H9 (cell line): Measurements from ENCODE around the gene GCHFR. TPM values are rescaled to one million over a fixed set of nuclear protein-coding genes. Genes with fewer than 3 reads are reported as not detected.

ENCODE experiments used
- DNase-seq: peaks from one replicate; pipeline ENCODE4 v3.0.0-alpha.2; 2017
- H2AFZ ChIP-seq: one replicate; pipeline ENCODE4 v1.6.1; 2013; ENCODE audit warnings: mild to moderate bottlenecking, low read length, control low read depth, moderate library complexity
- H2AK5ac ChIP-seq: 2 replicates; pipeline ENCODE4 v1.6.1; 2013; ENCODE audit warnings: low read length, control low read depth, mixed read lengths; ENCODE audit not compliant: insufficient read length
- H2BK120ac ChIP-seq: one replicate; pipeline ENCODE4 v1.6.1; 2013; ENCODE audit warnings: low read depth, mild to moderate bottlenecking, low read length, control low read depth, inconsistent platforms; ENCODE audit not compliant: poor library complexity, severe bottlenecking
- H2BK12ac ChIP-seq: 2 replicates; pipeline ENCODE4 v1.6.1; 2013; ENCODE audit warnings: low read length, control low read depth, mixed read lengths, low read depth; ENCODE audit not compliant: insufficient read length
- H2BK15ac ChIP-seq: 2 replicates; pipeline ENCODE4 v1.6.1; 2013; ENCODE audit warnings: low read depth, low read length, control low read depth
- H2BK20ac ChIP-seq: one replicate; pipeline ENCODE4 v1.6.1; 2013; ENCODE audit warnings: low read depth, mild to moderate bottlenecking, low read length, control low read depth, inconsistent platforms; ENCODE audit not compliant: poor library complexity, severe bottlenecking
- H2BK5ac ChIP-seq: 2 replicates; pipeline ENCODE4 v1.6.1; 2013; ENCODE audit warnings: low read length, control low read depth, mixed read lengths; ENCODE audit not compliant: insufficient read length
- H3K14ac ChIP-seq: 2 replicates; pipeline ENCODE4 v1.6.1; 2013; ENCODE audit warnings: low read length, control low read depth; ENCODE audit not compliant: insufficient read depth
- H3K18ac ChIP-seq: 2 replicates; pipeline ENCODE4 v1.6.1; 2013; ENCODE audit warnings: low read depth, mild to moderate bottlenecking, mixed read lengths, low read length, control low read depth; ENCODE audit not compliant: insufficient read length
- H3K23ac ChIP-seq: 2 replicates; pipeline ENCODE4 v1.6.1; 2013; ENCODE audit warnings: low read length, control low read depth, mixed read lengths, low read depth; ENCODE audit not compliant: insufficient read length
- H3K23me2 ChIP-seq: 2 replicates; pipeline ENCODE4 v1.6.1; 2013; ENCODE audit warnings: low read depth, mild to moderate bottlenecking, mixed read lengths, low read length, control low read depth; ENCODE audit not compliant: insufficient read length, poor library complexity, severe bottlenecking
- H3K27ac ChIP-seq: 2 replicates; pipeline ENCODE4 v1.5.1; 2013; ENCODE audit warnings: low read length, control low read depth, mixed read lengths, low read depth; ENCODE audit not compliant: insufficient read length
- H3K27me3 ChIP-seq: 2 replicates; pipeline ENCODE4 v1.6.1; 2013; ENCODE audit warnings: low read length, control low read depth, inconsistent platforms; ENCODE audit not compliant: insufficient read depth
- H3K4ac ChIP-seq: 2 replicates; pipeline ENCODE4 v1.6.1; 2013; ENCODE audit warnings: low read depth, mild to moderate bottlenecking, control low read depth, inconsistent platforms, low read length, moderate library complexity
- H3K4me1 ChIP-seq: 2 replicates; pipeline ENCODE4 v1.6.1; 2013; ENCODE audit warnings: low read length, control low read depth, inconsistent platforms; ENCODE audit not compliant: insufficient read depth
- H3K4me2 ChIP-seq: 2 replicates; pipeline ENCODE4 v1.6.1; 2013; ENCODE audit warnings: low read length, control low read depth, mixed read lengths; ENCODE audit not compliant: insufficient read length, insufficient read depth
- H3K56ac ChIP-seq: 2 replicates; pipeline ENCODE4 v1.6.1; 2013; ENCODE audit warnings: low read depth, mild to moderate bottlenecking, mixed read lengths, low read length, control low read depth; ENCODE audit not compliant: insufficient read length
- H3K79me1 ChIP-seq: 2 replicates; pipeline ENCODE4 v1.6.1; 2013; ENCODE audit warnings: low read depth, mild to moderate bottlenecking, moderate library complexity, low read length, control low read depth, inconsistent platforms; ENCODE audit not compliant: insufficient read depth, poor library complexity, severe bottlenecking
- H3K79me2 ChIP-seq: 2 replicates; pipeline ENCODE4 v1.6.1; 2013; ENCODE audit warnings: low read length, control low read depth, inconsistent platforms; ENCODE audit not compliant: insufficient read depth
- H3K9ac ChIP-seq: 2 replicates; pipeline ENCODE4 v1.6.1; 2013; ENCODE audit warnings: low read length, control low read depth, mixed read lengths; ENCODE audit not compliant: insufficient read length; ENCODE audit errors: extremely low read depth
- H3K9me3 ChIP-seq: one replicate; pipeline ENCODE4 v1.6.1; 2013; ENCODE audit warnings: low read depth, low read length, inconsistent platforms; ENCODE audit not compliant: control insufficient read depth
- H3T11ph ChIP-seq: one replicate; pipeline ENCODE4 v1.6.1; 2013; ENCODE audit warnings: mild to moderate bottlenecking, low read length, control low read depth, inconsistent platforms
- H4K20me1 ChIP-seq: one replicate; pipeline ENCODE4 v1.6.1; 2013; ENCODE audit not compliant: control insufficient read depth, insufficient read length, insufficient read depth
- H4K5ac ChIP-seq: 2 replicates; pipeline ENCODE4 v1.6.1; 2013; ENCODE audit warnings: low read depth, mild to moderate bottlenecking, mixed read lengths, low read length, control low read depth; ENCODE audit not compliant: insufficient read length
- H4K8ac ChIP-seq: replicated peaks from 2 replicates; pipeline ENCODE4 v1.6.1; 2013; ENCODE audit warnings: low read length, control low read depth, mixed read lengths, low read depth; ENCODE audit not compliant: insufficient read length
- H4K91ac ChIP-seq: 2 replicates; pipeline ENCODE4 v1.6.1; 2013; ENCODE audit warnings: low read depth, mild to moderate bottlenecking, moderate library complexity, mixed read lengths, low read length, control low read depth; ENCODE audit not compliant: insufficient read length
- H3K27ac Mint-ChIP-seq, 3 experiments: 2 replicates in 2 of 3; 3 replicates in 1 of 3; pipeline ENCODE4 v1.8.0; 2020 to 2021; ENCODE audit warnings: mixed read lengths in 3 of 3, mild to moderate bottlenecking in 1 of 3, moderate library complexity in 1 of 3
- H3K27me3 Mint-ChIP-seq: 2 replicates; pipeline ENCODE4 v1.8.0; 2021; ENCODE audit warnings: low read depth, mild to moderate bottlenecking, moderate library complexity, mixed read lengths
- H3K36me3 Mint-ChIP-seq, 3 experiments: 2 replicates in 2 of 3; 3 replicates in 1 of 3; pipeline ENCODE4 v1.8.0; 2020 to 2021; ENCODE audit warnings: low read depth in 3 of 3, mixed read lengths in 3 of 3; ENCODE audit not compliant: insufficient read depth in 1 of 3
- H3K4me1 Mint-ChIP-seq, 2 experiments: 2 replicates each; pipeline ENCODE4 v1.8.0; 2020; ENCODE audit warnings: mixed read lengths in 2 of 2
- H3K4me3 Mint-ChIP-seq, 2 experiments: 2 replicates in 1 of 2; 3 replicates in 1 of 2; pipeline ENCODE4 v1.8.0; 2020 to 2021; ENCODE audit warnings: mild to moderate bottlenecking in 2 of 2, mixed read lengths in 2 of 2, moderate library complexity in 1 of 2
- H3K9me3 Mint-ChIP-seq, 2 experiments: 2 replicates in 1 of 2; 3 replicates in 1 of 2; pipeline ENCODE4 v1.8.0; 2020; ENCODE audit warnings: mild to moderate bottlenecking in 2 of 2, mixed read lengths in 2 of 2, moderate library complexity in 1 of 2
- CTCF ChIP-seq: fragments of 200-600 bp; sonication (generic); conservative IDR thresholded peaks from 3 replicates; pipeline ENCODE4 v1.8.0; 2021; ENCODE audit warnings: antibody characterized with exemption, mild to moderate bottlenecking
- WGBS: extraction: QIAGEN DNeasy Blood & Tissue Kit; methylation state at CpG from one replicate; pipeline ENCODE4 v1.1.7; 2013; ENCODE audit warnings: missing lambda C conversion rate, low lambda C conversion rate, mixed read lengths; ENCODE audit not compliant: insufficient read length; ENCODE audit errors: extremely low coverage; 5-methylcytosine and 5-hydroxymethylcytosine counted together
- total RNA-seq: library from RNA; stranded (reverse); gene quantifications from 2 replicates; pipeline ENCODE4 v1.2.1, GENCODE V29; 2021

The GCHFR gene
- total RNA-seq, 1 experiment from 2014 or later = 37.0 TPM

GRCh38 chr15:40747685-40748631 is 15.9 kb upstream of the GCHFR start:
- Mint-ChIP-seq H3K27me3 (no peaks in the 10 kb centered on the region), H3K9me3 (no peaks in the 10 kb centered on the region), H3K4me1 (peaks cover 2 to 9% of the 10 kb centered on the region in 2 experiments; a peak in 2 of 4 replicates), H3K4me3 (no peak overlapping the region), H3K36me3 (peaks cover 5 to 30% (median 24%) of the 10 kb centered on the region in 3 experiments; a peak in 5 of 7 replicates), H3K27ac (peak overlapping the region; percentile 19 to 56 (median 26); a peak in 3 of 7 replicates)
- TF ChIP-seq CTCF = no peak
- H3K18ac ChIP-seq = no peak overlapping the region
- H4K91ac ChIP-seq = no peak overlapping the region
- H3K56ac ChIP-seq = no peak overlapping the region
- no peak overlapping the region for H3K14ac ChIP-seq
- no peaks in the 10 kb centered on the region for H4K20me1 ChIP-seq
- no peaks in the 10 kb centered on the region for H3K79me1 ChIP-seq
- H4K8ac ChIP-seq = no peak overlapping the region
- H3K79me2 ChIP-seq = no peaks in the 10 kb centered on the region
- H3K4me2 ChIP-seq = no peak overlapping the region
- H2BK20ac ChIP-seq = no peak overlapping the region
- H2AK5ac ChIP-seq = no peak overlapping the region
- H2BK12ac ChIP-seq = no peak overlapping the region
- WGBS = no CpG with 5 or more reads among the region's 7 CpGs
- no peaks in the 10 kb centered on the region for H3K23me2 ChIP-seq
- H3K27me3 ChIP-seq = no peaks in the 10 kb centered on the region
- no peaks in the 10 kb centered on the region for H3K4me1 ChIP-seq
- DNase-seq = no peak
- no peak overlapping the region for H2AFZ ChIP-seq
- H3K4ac ChIP-seq = no peak overlapping the region
- H3K9ac ChIP-seq = no peak overlapping the region
- no peak overlapping the region for H2BK120ac ChIP-seq
- no peak overlapping the region for H4K5ac ChIP-seq
- H2BK15ac ChIP-seq = no peak overlapping the region
- no peaks in the 10 kb centered on the region for H3K9me3 ChIP-seq
- no peak overlapping the region for H3T11ph ChIP-seq
- no peak overlapping the region for H3K23ac ChIP-seq
- no peak overlapping the region for H2BK5ac ChIP-seq
- H3K27ac ChIP-seq = no peak overlapping the region
